Thyroid gland (tissue), 4 donors: ENCODE measurements around the gene POLN. TPM values are rescaled to one million over a fixed set of nuclear protein-coding genes. Genes with fewer than 3 reads are reported as not detected.

Experiments
- DNase-seq, 2 donors: peaks; one replicate each; pipeline ENCODE4 v3.0.0-alpha.2; 2019
- H3K27ac ChIP-seq, 3 donors: fragments of 200-600 bp; sonication (generic); 1 replicate in 2 of 3; 2 replicates in 1 of 3; pipeline ENCODE4 v1.5.1; 2016 to 2019; ENCODE audit warnings: mild to moderate bottlenecking in 1 of 3, moderate library complexity in 1 of 3
- H3K27me3 ChIP-seq: fragments of 200-600 bp; sonication (generic); one replicate; pipeline ENCODE4 v1.5.1; 2019
- H3K36me3 ChIP-seq, 2 donors: fragments of 200-600 bp; sonication (generic); one replicate each; pipeline ENCODE4 v1.5.1; 2016 to 2019
- H3K4me1 ChIP-seq, 2 donors: fragments of 200-600 bp; sonication (generic); one replicate each; pipeline ENCODE4 v1.5.1; 2017 to 2019
- H3K4me3 ChIP-seq, 3 donors: fragments of 200-600 bp; sonication (generic); replicated peaks in 1 of 3; 1 replicate in 2 of 3; 2 replicates in 1 of 3; pipeline ENCODE4 v1.5.1; 2016; ENCODE audit warnings: mild to moderate bottlenecking in 1 of 3
- H3K9me3 ChIP-seq: fragments of 200-600 bp; sonication (generic); one replicate; pipeline ENCODE4 v1.5.1; 2017
- CTCF ChIP-seq, 6 experiments: fragments of 200-600 bp in 3 of 6; fragments of 450-650 bp in 3 of 6; sonication (generic) in 3 of 6; IDR thresholded peaks; one replicate each; pipeline ENCODE4 v1.5.1; 2016 to 2019; ENCODE audit warnings: antibody characterized with exemption in 6 of 6, mild to moderate bottlenecking in 2 of 6, inconsistent platforms in 1 of 6, moderate library complexity in 1 of 6
- POLR2A ChIP-seq, 2 donors: fragments of 450-650 bp; IDR thresholded peaks; one replicate each; pipeline ENCODE4 v1.6.1; 2017; ENCODE audit warnings: antibody characterized with exemption in 2 of 2, mild to moderate bottlenecking in 2 of 2, moderate library complexity in 1 of 2
- WGBS, 2 donors: methylation state at CpG; one replicate each; pipeline ENCODE4 v1.1.5; 2017; 5-methylcytosine and 5-hydroxymethylcytosine counted together
- intact Hi-C: fragments of 100-400 bp; cut with DNase I; formaldehyde crosslinking; loops from one replicate; pipeline ENCODE4 v1.15.1; 2023
- total RNA-seq, 4 donors: library from RNA; depleted of rRNA; stranded (reverse); fragments of >200 nt; gene quantifications; one replicate each; pipeline ENCODE4 v1.2.3, GENCODE V29; 2016

Gene POLN
- total RNA-seq, 4 donors from 2014 or later, result 1.5 to 5.4 (median 3.0) TPM

GRCh38 chr4:2068566-2068965, 173.4 kb downstream of the POLN start:
- no peak for TF ChIP-seq POLR2A (IDR thresholded peaks at IDR 0.05)
- Histone ChIP-seq H3K4me3 (no peak overlapping the region), H3K27me3 (no peaks in the 10 kb centered on the region), H3K9me3 (no peaks in the 10 kb centered on the region), H3K27ac (no peak overlapping the region), H3K4me1 (peaks cover 13 to 17% of the 10 kb centered on the region in 2 donors), H3K36me3 (no peaks in the 10 kb centered on the region)
- intact Hi-C loops, result no loop called here
- no peak for DNase-seq
- WGBS, 2 donors, result 84 to 85% methylated on average over 2 to 10 of the region's 11 CpGs

- Histone ChIP-seq H3K4me1 (peaks cover 13 to 17% of the 10 kb centered on the region in 2 donors), H3K27ac (no peak overlapping the region), H3K36me3 (no peaks in the 10 kb centered on the region), H3K9me3 (no peaks in the 10 kb centered on the region), H3K27me3 (no peaks in the 10 kb centered on the region), H3K4me3 (no peak overlapping the region)
- WGBS, 2 donors, result 96 to 97% methylated on average over 13 of the region's 13 CpGs
- DNase-seq, result no peak
- TF ChIP-seq POLR2A (IDR thresholded peaks at IDR 0.05), result no peak
- no peak for TF ChIP-seq CTCF (IDR thresholded peaks at IDR 0.05)
- intact Hi-C loops, result no loop called here
Observed at GRCh38 chr4:2068198-2068470, 173.8 kb downstream of the POLN start.

- intact Hi-C loops, result no loop called here
- Histone ChIP-seq H3K27ac (no peak overlapping the region), H3K36me3 (no peaks in the 10 kb centered on the region), H3K27me3 (no peaks in the 10 kb centered on the region), H3K4me3 (no peak overlapping the region), H3K9me3 (no peaks in the 10 kb centered on the region), H3K4me1 (peaks cover 13 to 15% of the 10 kb centered on the region in 2 donors)
- WGBS, 2 donors, result 88% methylated on average over 19 to 20 of the region's 26 CpGs
- TF ChIP-seq CTCF (IDR thresholded peaks at IDR 0.05), result no peak
- TF ChIP-seq POLR2A (IDR thresholded peaks at IDR 0.05), result no peak
- no peak for DNase-seq
Observed at GRCh38 chr4:2067446-2068197, 174.3 kb downstream of the POLN start.

GRCh38 chr4:2066571-2067445, 175.1 kb downstream of the POLN start:
- DNase-seq, result no peak
- Histone ChIP-seq H3K4me3 (no peak overlapping the region), H3K9me3 (no peaks in the 10 kb centered on the region), H3K27me3 (no peaks in the 10 kb centered on the region), H3K4me1 (peaks cover 6% of the 10 kb centered on the region in 2 donors), H3K27ac (no peak overlapping the region), H3K36me3 (no peaks in the 10 kb centered on the region)
- TF ChIP-seq POLR2A (IDR thresholded peaks at IDR 0.05) (no peak), CTCF (IDR thresholded peaks at IDR 0.05) (no peak)
- intact Hi-C loops, result no loop called here
- 89 to 91% methylated on average over 7 to 22 of the region's 29 CpGs for WGBS, 2 donors

- no peak overlapping the region for H3K4me3 ChIP-seq
- TF ChIP-seq CTCF (IDR thresholded peaks at IDR 0.05) (no peak), POLR2A (IDR thresholded peaks at IDR 0.05) (no peak)
- H3K36me3 ChIP-seq, result no peaks in the 10 kb centered on the region
- no peaks in the 10 kb centered on the region for H3K9me3 ChIP-seq
- H3K4me1 ChIP-seq, result no peaks in the 10 kb centered on the region
- intact Hi-C loops, result no loop called here
- H3K27ac ChIP-seq, result no peak overlapping the region
- DNase-seq, result no peak
- 74 to 92% methylated on average over 5 to 6 of the region's 15 CpGs for WGBS, 2 donors
- H3K27me3 ChIP-seq, result no peaks in the 10 kb centered on the region
Observed at GRCh38 chr4:2066011-2066551, 175.8 kb downstream of the POLN start.
